ENCODE data around the gene PHYKPL.

- no peak for TF ChIP-seq CTCF (conservative IDR thresholded peaks at IDR 0.05; ENCODE audit: low read depth, low read length)
- TF ChIP-seq BHLHE40 (IDR thresholded peaks at IDR 0.05; ENCODE audit: low read depth, low read length): no peak
- TF ChIP-seq CEBPB (IDR thresholded peaks at IDR 0.05; ENCODE audit: low read depth, low read length): no peak
- no peak for TF ChIP-seq MAZ (IDR thresholded peaks at IDR 0.05; ENCODE audit: borderline replicate concordance, low read depth, low read length)
- no peak for TF ChIP-seq POLR2A (IDR thresholded peaks at IDR 0.05; ENCODE audit: low read depth, low read length)
- no peak for TF ChIP-seq SMC3 (IDR thresholded peaks at IDR 0.05; ENCODE audit: low read depth, low read length)
- no peak for TF ChIP-seq USF2 (IDR thresholded peaks at IDR 0.05; ENCODE audit: low read depth, low read length)
- TF ChIP-seq RFX5 (IDR thresholded peaks at IDR 0.05; ENCODE audit: low read depth, low read length): no peak
- no peak for TF ChIP-seq MAFK (IDR thresholded peaks at IDR 0.05; ENCODE audit: low read depth, low read length)
- no peak for TF ChIP-seq FOS (IDR thresholded peaks at IDR 0.05; ENCODE audit: low read depth, low read length)
Observed at GRCh38 chr5:178214160-178214803, 18.3 kb downstream of the PHYKPL start.

Measured in IMR-90 (cell line).